Measurements from ENCODE around the gene FGF7.

DNA sequence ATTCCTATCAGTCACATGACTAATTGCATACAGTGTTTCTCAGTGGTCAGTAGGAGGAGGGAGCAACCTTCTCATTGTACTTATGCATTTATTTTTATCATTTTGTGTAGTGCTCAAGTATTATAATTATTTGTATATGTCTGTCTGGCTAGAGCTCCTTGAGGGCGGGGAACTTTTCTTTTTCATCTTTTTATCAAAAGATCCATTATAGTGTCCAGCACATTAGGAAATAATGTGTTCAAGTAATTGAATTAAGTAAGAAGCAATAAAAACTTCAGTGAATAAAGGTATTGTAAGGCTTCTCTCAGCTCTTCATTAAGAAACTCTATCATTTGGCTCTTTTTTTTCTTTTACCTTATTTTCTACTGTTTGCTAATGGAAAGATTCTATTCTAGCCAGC is 18.8 kb downstream of the FGF7 start:
- no peak for TF ChIP-seq POLR2A (IDR thresholded peaks at IDR 0.05; ENCODE audit: low read length)
- TF ChIP-seq GATA1 (IDR thresholded peaks at IDR 0.05; ENCODE audit: low read depth, low read length) = no peak

All from erythroblast (primary cell).